GM13977 (cell line): ENCODE data around the gene USP13.
A peak's percentile ranks its signal among the peaks of the same experiment; 100 is the strongest.

Source experiments
- DNase-seq: peaks from one replicate; pipeline ENCODE4 v3.0.0; 2012; ENCODE audit warnings: low spot score
- in situ Hi-C: fragments of 300-500 bp; cut with MboI; formaldehyde crosslinking; loops from one replicate; pipeline ENCODE4 v1.12.0; 2022; ENCODE audit warnings: low sequenced_read_pairs, low pct_unique_long_range_greater_than_20kb, mixed read lengths, inconsistent platforms; ENCODE audit not compliant: unreplicated experiment
- TF ChIP-seq, protein P1 (sequence below): IDR thresholded peaks from 2 replicates; pipeline ENCODE4 v1.5.1; 2012; ENCODE audit warnings: mild to moderate bottlenecking, control low read depth; ENCODE audit not compliant: insufficient read depth; ENCODE audit errors: extremely low read depth, missing control alignments

The USP13 gene

GRCh38 chr3:179653096-179653797 is 407 bp downstream of the USP13 start:
- peak; percentile 68 for DNase-seq
- TF ChIP-seq, protein P1, sequence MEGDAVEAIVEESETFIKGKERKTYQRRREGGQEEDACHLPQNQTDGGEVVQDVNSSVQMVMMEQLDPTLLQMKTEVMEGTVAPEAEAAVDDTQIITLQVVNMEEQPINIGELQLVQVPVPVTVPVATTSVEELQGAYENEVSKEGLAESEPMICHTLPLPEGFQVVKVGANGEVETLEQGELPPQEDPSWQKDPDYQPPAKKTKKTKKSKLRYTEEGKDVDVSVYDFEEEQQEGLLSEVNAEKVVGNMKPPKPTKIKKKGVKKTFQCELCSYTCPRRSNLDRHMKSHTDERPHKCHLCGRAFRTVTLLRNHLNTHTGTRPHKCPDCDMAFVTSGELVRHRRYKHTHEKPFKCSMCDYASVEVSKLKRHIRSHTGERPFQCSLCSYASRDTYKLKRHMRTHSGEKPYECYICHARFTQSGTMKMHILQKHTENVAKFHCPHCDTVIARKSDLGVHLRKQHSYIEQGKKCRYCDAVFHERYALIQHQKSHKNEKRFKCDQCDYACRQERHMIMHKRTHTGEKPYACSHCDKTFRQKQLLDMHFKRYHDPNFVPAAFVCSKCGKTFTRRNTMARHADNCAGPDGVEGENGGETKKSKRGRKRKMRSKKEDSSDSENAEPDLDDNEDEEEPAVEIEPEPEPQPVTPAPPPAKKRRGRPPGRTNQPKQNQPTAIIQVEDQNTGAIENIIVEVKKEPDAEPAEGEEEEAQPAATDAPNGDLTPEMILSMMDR = peak; percentile 45
- in situ Hi-C loops = no loop called here

GRCh38 chr3:179655236-179655635 is 2.4 kb downstream of the USP13 start:
- in situ Hi-C loops = no loop called here
- TF ChIP-seq, protein P1 = no peak
- no peak for DNase-seq

DNA sequence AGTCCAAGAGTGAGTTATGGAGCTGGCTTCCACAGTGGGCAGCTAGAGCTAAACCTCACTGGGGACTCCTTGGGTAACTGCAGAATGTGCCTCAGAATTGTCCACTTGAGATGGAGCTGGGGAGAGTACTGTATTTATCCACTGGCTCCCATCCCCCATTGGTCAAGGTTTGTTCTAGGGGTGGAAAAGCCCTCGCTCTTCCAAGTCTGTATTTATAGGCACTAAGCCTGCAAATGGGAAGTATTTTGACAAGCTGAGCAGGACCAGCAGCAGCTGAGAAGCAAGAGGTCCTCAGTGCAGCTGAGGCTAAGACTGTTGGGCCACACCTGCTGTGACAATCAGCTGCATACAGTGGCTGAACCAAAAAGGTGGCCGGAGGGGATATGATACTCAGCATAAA is 5.8 kb downstream of the USP13 start:
- no peak for DNase-seq
- in situ Hi-C loops = no loop called here
- TF ChIP-seq, protein P1 = no peak

- TF ChIP-seq, protein P1 = no peak
- DNase-seq = no peak
- in situ Hi-C loops = no loop called here
Measured at GRCh38 chr3:179660872-179661271, 8.0 kb downstream of the USP13 start.

DNA sequence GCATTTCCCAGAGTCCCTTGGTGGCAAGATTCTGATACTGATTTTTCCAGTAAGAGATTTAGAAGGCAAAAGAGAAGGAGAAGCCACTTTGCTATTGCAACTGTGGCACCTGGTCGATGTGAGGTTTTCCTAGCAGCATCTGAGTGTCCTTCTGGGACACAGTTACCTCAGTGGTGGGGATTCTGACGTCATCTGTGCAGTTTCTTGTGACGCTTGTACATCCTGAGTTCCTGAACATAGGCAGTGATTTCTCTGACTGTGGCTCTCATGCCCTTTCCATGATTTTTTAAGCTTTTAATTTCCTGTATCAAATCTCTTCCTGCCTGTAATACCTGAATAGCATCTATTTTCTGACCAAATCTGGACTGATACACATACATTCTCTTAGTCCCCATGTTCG is 8.9 kb downstream of the USP13 start:
- in situ Hi-C loops = no loop called here

GRCh38 chr3:179663093-179663492 is 10.3 kb downstream of the USP13 start:
- DNase-seq = no peak
- TF ChIP-seq, protein P1 = no peak
- in situ Hi-C loops = no loop called here

More for the DNA sequence above, 8.9 kb downstream of the USP13 start:
- DNase-seq = no peak
- TF ChIP-seq, protein P1 = no peak

DNA sequence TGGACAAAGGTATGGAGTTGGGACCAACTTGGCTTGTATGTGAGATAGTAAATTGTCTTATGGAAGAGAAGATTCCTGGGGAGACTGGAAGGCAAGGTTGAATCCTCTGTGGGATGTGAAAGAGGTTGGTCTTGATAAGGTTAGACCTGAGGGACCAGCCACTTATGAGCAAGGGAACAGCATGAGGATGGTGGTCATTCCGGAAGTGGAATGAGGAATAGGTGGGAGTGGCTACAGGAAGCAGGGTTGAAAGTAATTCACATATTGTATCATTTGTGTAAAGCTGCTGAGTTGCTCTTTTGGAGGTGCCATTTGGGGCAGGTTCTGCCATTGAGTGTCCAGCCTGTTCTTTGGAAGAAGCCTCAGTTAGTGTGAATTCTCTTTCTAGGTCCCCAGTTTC is 13.2 kb downstream of the USP13 start:
- in situ Hi-C loops = no loop called here
- TF ChIP-seq, protein P1 = no peak
- no peak for DNase-seq
